ENCODE results near the gene KSR1. TPM values are rescaled to one million over a fixed set of nuclear protein-coding genes. Genes with fewer than 3 reads are reported as not detected.
"Not testable (repeated sequence)": the region's sequence is repeated elsewhere in the genome, so short reads cannot be mapped to it uniquely, and the experiment has no call there.

The KSR1 gene
- total RNA-seq, 1 donor from 2014 or later = 8.3 TPM

- intact Hi-C loops (cut with DNase I) = no loop called here
- DNase-seq = no peak
- no peak for ATAC-seq (ENCODE audit: poor library complexity)
Measured at GRCh38 chr17:27424941-27425340, 31.3 kb upstream of the KSR1 start.

DNA sequence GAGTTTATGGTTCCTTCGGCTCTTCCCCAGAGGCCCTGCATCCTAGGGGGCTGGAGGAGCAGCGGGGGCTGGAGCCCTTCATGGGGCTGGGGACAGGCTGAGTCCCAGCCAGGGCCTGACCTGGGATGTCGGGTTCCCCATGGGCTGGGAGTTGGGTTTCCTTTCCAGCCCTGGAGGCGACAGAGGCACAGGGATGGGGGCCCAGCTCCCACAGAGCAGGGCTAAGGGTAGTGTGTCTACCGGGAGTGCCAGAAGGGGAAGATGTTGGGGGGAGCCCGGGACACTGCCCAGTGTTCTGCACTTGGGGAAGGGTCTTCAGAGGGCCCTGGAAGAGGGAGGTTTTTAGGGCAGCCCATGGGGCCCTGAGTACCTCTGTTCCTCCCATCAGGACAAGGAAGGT lies 30.7 kb upstream of the KSR1 start:
- ATAC-seq (ENCODE audit: poor library complexity); DNase-seq; intact Hi-C loops (cut with DNase I): not testable (repeated sequence)

DNA sequence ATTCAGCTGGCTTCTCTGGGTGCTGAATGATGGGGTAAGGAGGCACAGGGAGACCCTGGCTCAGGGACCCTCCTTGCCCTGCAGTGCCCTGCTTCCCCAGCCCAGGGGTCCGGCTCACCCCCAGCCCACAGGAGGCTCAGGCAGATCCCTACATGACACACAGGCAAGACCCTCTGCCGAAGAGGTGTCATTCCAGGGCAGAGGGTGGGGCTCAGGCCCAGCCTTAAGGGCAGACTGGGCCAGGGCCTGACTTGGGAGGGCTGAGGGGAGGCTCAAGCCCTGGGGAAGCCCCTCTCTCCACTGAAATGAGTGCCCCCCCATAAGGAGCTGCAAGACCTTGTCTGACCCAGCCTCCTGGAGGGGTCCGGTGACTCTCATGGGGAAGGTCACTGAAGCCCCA lies 30.3 kb upstream of the KSR1 start:
- intact Hi-C loops (cut with DNase I) = no loop called here
- ATAC-seq (ENCODE audit: poor library complexity) (no peak), DNase-seq (no peak)

DNA sequence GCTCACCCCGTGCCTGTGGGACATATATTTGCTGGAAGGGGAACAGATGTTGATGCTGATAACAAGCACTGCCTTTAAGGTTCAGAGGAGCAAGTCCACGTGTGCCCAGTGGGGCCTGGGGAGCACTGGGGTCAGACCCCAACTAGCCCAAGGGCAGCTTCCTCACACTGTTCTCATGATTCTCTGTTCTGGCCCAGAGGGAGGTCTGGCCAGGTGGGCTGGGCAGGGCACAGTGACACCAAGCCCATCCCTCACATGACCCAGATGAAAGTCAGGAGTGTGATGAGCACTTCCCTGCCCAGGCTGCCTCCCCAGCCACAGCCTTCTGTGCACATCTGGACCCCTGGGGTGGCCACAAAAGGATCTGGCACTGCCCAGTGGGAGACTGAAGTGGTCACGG lies 29.8 kb upstream of the KSR1 start:
- DNase-seq; ATAC-seq (ENCODE audit: poor library complexity); intact Hi-C loops (cut with DNase I): not testable (repeated sequence)

GRCh38 chr17:27427166-27427862 lies 28.9 kb upstream of the KSR1 start:
- intact Hi-C loops (cut with DNase I); ATAC-seq (ENCODE audit: poor library complexity); DNase-seq: not testable (repeated sequence)

- intact Hi-C loops (cut with DNase I) = no loop called here
- DNase-seq = no peak
- no peak for ATAC-seq (ENCODE audit: poor library complexity)
Measured at GRCh38 chr17:27428781-27429505, 27.3 kb upstream of the KSR1 start.

GRCh38 chr17:27429666-27430382 lies 26.4 kb upstream of the KSR1 start:
- ATAC-seq (ENCODE audit: poor library complexity) (no peak), DNase-seq (no peak)
- intact Hi-C loops (cut with DNase I) = no loop called here

DNA sequence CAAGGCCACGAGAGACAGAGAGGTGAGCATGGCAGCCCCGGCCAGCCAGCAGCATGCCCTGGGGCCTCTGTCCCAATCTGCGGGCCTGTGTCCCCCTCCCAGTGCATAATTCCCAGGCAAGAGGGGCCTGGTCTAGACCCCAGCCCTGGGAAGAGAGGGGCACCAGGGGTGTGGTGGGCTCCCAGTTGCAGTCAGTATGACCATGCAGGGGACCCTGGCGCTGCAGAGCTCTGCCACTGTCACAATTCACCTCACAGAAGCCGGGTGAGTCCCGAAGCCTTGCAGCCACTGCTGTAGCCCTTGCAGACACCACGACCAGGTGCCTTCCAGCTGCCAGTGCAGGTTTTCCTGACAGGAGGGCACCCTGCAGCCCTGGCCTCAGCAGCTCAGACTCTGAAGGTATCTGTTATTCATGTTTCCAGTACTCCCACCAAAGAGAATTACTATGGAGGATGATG lies 25.8 kb upstream of the KSR1 start:
- ATAC-seq (ENCODE audit: poor library complexity) (no peak), DNase-seq (no peak)
- intact Hi-C loops (cut with DNase I) = no loop called here

DNA sequence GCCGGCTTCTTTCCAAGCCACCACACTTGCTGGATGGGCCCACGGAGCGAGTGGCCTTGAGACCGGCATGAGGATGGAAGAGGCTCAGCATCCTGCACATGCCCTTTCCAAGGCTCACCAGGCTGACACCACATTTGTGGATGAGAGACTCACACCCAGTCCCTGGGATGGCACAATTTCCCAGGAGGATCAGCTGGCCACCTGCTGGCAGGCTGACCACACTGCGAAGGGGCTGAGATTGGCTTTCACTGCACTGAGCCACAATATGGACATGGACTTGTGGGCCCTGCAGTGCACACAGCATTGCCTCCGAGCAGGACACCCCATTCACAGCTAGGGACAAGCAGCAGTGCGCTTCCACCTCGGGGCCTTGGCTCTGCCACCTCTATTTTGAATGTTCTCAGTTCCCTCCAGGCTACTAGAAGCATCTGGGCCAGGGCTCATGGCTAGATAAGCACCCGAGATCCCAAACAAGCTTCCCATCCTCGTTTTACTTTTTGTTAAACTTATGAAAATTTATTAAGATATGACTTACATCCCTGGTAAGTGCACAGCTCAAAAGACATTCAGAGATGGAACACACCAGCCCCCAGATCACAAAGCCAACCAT lies 25.3 kb upstream of the KSR1 start:
- ATAC-seq (ENCODE audit: poor library complexity) (peak; percentile 81), DNase-seq (peak; percentile 58)
- intact Hi-C loops (cut with DNase I) = no loop called here

GRCh38 chr17:27433521-27433920 lies 22.7 kb upstream of the KSR1 start:
- intact Hi-C loops (cut with DNase I) = no loop called here
- ATAC-seq (ENCODE audit: poor library complexity) (no peak), DNase-seq (no peak)

DNA sequence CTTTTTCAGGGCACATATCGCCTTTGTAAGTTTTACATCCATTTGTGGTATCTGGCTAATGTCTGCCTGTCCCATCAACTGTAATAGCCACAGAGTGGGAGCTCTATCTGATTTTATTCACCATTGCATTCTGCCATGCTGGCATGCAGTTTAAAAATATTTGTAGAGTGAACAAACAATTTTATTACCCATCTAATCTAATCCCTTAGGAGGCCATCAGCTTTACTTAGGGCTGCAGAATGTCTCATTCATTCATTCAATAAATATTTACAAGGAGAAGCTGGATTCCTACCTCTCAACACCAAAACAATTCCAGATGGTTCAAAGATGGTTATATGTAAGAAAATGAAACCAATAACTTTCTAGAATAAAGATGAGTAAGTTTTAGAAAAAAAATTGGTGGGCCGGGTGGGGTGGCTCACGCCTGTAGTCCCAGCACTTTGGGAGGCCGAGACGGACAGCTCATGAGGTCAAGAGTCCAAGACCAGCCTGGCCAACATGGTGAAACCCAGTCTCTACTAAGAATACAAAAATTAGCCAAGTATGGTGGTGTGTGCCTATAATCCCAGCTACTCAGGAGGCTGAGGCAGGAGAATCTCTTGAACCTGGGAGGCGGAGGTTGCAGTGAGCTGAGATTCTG lies 20.7 kb upstream of the KSR1 start:
- ATAC-seq (ENCODE audit: poor library complexity); intact Hi-C loops (cut with DNase I); DNase-seq: not testable (repeated sequence)

DNA sequence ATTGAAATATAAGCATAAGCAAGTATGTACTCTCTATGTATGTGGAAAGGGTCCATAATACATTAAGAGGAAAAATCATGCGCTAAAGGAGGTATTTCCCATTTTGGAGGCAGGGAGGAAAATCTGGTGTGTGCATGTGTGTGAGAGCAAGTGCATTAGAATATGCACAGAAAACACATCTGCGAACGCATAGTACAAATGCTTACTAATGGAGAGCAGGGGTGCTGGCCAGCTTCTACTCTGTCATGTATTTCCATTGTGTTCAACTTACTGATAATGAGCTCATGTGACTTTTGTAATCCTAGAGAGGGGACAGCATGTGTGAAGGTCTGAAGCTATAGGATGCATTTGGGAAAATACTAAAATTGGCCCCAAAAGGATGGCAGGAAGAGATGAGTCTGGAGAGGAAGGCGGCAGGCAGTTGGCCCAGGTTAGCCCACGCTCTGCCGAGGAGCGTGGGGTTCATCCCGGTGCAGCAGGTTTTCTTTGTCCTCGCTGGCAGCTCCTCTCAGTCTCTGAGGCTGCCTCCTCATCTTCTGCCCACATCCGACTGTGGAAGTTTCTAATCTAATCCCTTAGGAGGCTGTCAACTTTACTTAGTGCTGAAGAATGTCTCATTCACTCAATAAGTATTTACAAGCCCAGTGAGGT lies 17.8 kb upstream of the KSR1 start:
- ATAC-seq (ENCODE audit: poor library complexity) = no peak
- no peak for DNase-seq
- intact Hi-C loops (cut with DNase I) = no loop called here

GRCh38 chr17:27439342-27439741 lies 16.9 kb upstream of the KSR1 start:
- intact Hi-C loops (cut with DNase I) = no loop called here
- no peak for ATAC-seq (ENCODE audit: poor library complexity)
- no peak for DNase-seq

DNA sequence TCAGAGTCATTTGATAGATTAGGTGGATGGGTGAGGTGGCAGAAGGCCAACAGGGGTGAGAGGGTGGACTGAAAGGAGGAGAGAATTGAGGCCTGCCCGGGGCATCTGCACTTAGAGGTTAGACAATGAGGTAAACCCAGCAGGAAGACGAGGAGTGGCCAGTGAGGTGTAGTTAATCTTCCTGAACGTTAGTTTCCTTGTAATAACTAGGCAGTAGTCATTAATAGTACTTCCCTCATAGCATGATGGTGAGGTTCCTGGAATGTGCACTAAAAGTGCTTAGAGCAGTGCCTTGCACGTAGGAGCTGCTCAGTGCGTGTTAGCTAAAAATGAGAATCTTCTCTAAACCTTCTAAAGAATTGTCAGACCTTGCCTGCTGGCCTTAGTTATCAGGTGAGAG lies 13.5 kb upstream of the KSR1 start:
- ATAC-seq (ENCODE audit: poor library complexity) (no peak), DNase-seq (no peak)
- intact Hi-C loops (cut with DNase I) = no loop called here

GRCh38 chr17:27443491-27443890 lies 12.8 kb upstream of the KSR1 start:
- DNase-seq (no peak), ATAC-seq (ENCODE audit: poor library complexity) (no peak)
- intact Hi-C loops (cut with DNase I) = no loop called here

GRCh38 chr17:27445971-27446370 lies 10.3 kb upstream of the KSR1 start:
- DNase-seq (no peak), ATAC-seq (ENCODE audit: poor library complexity) (no peak)
- intact Hi-C loops (cut with DNase I) = no loop called here

GRCh38 chr17:27446569-27447301 lies 9.5 kb upstream of the KSR1 start:
- DNase-seq (no peak), ATAC-seq (ENCODE audit: poor library complexity) (no peak)
- intact Hi-C loops (cut with DNase I) = no loop called here

- ATAC-seq (ENCODE audit: poor library complexity); DNase-seq; intact Hi-C loops (cut with DNase I): not testable (repeated sequence)
Measured at GRCh38 chr17:27448534-27448933, 7.7 kb upstream of the KSR1 start.

Measured in Right ventricle myocardium superior (tissue), 1 donor.